H1 (cell line): ENCODE data around the gene QSOX2. TPM values are rescaled to one million over a fixed set of nuclear protein-coding genes. Genes with fewer than 3 reads are reported as not detected.
A peak's percentile ranks its signal among the peaks of the same experiment; 100 is the strongest.

Experiments
- CTCF ChIA-PET: fragments of 300-600 bp; sonication (Branson Sonifier 250); formaldehyde crosslinking; loops from one replicate; lab custom pipeline; 2021; ENCODE audit not compliant: partially characterized antibody; lab: Charles Lee
- POLR2A ChIA-PET: fragments of 300-600 bp; sonication (Branson Sonifier 250); formaldehyde crosslinking; loops from one replicate; lab custom pipeline; 2021; ENCODE audit warnings: inconsistent platforms; ENCODE audit not compliant: partially characterized antibody; lab: Charles Lee
- DNase-seq, 2 experiments: peaks; one replicate each; pipeline versions ENCODE4 v3.0.0 to v3.0.0-alpha.2; 2010 to 2022; ENCODE audit warnings: low spot score in 2 of 2, low read depth in 1 of 2, mixed read lengths in 1 of 2
- FAIRE-seq: peaks from 2 replicates; lab custom pipeline; 2011; peaks lifted over from hg19 to GRCh38; lab: Jason Lieb, UNC
- H2AFZ ChIP-seq: 2 replicates; pipeline ENCODE4 v1.8.1; 2012; ENCODE audit warnings: low read length, inconsistent platforms
- H2AK5ac ChIP-seq: 2 replicates; pipeline ENCODE4 v1.6.1; 2013; ENCODE audit warnings: low read depth, low read length
- H2BK120ac ChIP-seq: replicated peaks from 2 replicates; pipeline ENCODE3; 2013; ENCODE audit warnings: low read depth, low read length, inconsistent platforms
- H2BK12ac ChIP-seq: 2 replicates; pipeline ENCODE4 v1.6.1; 2013; ENCODE audit warnings: low read depth, low read length
- H2BK15ac ChIP-seq: 2 replicates; pipeline ENCODE4 v1.6.1; 2013; ENCODE audit warnings: low read length
- H2BK20ac ChIP-seq: 2 replicates; pipeline ENCODE4 v1.6.1; 2013; ENCODE audit warnings: low read length
- H2BK5ac ChIP-seq: 2 replicates; pipeline ENCODE4 v1.6.1; 2013; ENCODE audit warnings: low read depth, low read length
- H3K14ac ChIP-seq: 2 replicates; pipeline ENCODE4 v1.6.1; 2013; ENCODE audit warnings: inconsistent platforms; ENCODE audit not compliant: insufficient read length
- H3K18ac ChIP-seq: 2 replicates; pipeline ENCODE4 v1.6.1; 2013; ENCODE audit warnings: low read length; ENCODE audit errors: extremely low read depth
- H3K23ac ChIP-seq: 2 replicates; pipeline ENCODE4 v1.6.1; 2013; ENCODE audit warnings: inconsistent platforms; ENCODE audit not compliant: insufficient read length
- H3K23me2 ChIP-seq: 2 replicates; pipeline ENCODE4 v1.6.1; 2013; ENCODE audit warnings: low read depth, low read length
- H3K27ac ChIP-seq: 2 replicates; pipeline ENCODE4 v1.6.1; 2011; ENCODE audit warnings: low read depth, low read length, inconsistent platforms
- H3K27me3 ChIP-seq, 4 experiments: replicated peaks in 1 of 4; 1 replicate in 1 of 4; 2 replicates in 3 of 4; pipeline versions ENCODE4 v1.6.1 to v1.8.1; 2011 to 2013; ENCODE audit warnings: low read length in 3 of 4, mild to moderate bottlenecking in 3 of 4, inconsistent platforms in 2 of 4, mixed read lengths in 2 of 4, moderate library complexity in 1 of 4; ENCODE audit not compliant: control insufficient read depth in 3 of 4, insufficient read depth in 3 of 4; ENCODE audit errors: extremely low read depth in 1 of 4
- H3K36me3 ChIP-seq, 4 experiments: 2 replicates each; pipeline versions ENCODE4 v1.6.1 to v1.8.1; 2011 to 2013; ENCODE audit warnings: mild to moderate bottlenecking in 4 of 4, low read length in 3 of 4, moderate library complexity in 2 of 4, control low read depth in 1 of 4, inconsistent platforms in 1 of 4; ENCODE audit not compliant: insufficient read depth in 4 of 4, control insufficient read depth in 2 of 4
- H3K4ac ChIP-seq: replicated peaks from 2 replicates; pipeline ENCODE3; 2013; ENCODE audit warnings: low read length, low read depth, mixed read lengths, inconsistent platforms; ENCODE audit not compliant: insufficient read length
- H3K4me1 ChIP-seq, 4 experiments: replicated peaks in 1 of 4; 1 replicate in 1 of 4; 2 replicates in 3 of 4; pipeline versions ENCODE4 v1.6.1 to v1.8.1; 2011 to 2013; ENCODE audit warnings: low read length in 3 of 4, inconsistent platforms in 2 of 4, mixed read lengths in 1 of 4; ENCODE audit not compliant: insufficient read depth in 4 of 4, control insufficient read depth in 3 of 4
- H3K4me2 ChIP-seq, 2 experiments: 2 replicates each; pipeline versions ENCODE4 v1.6.1 to v1.8.1; 2011 to 2013; ENCODE audit warnings: low read depth in 2 of 2, low read length in 2 of 2, control low read depth in 1 of 2, inconsistent platforms in 1 of 2, mild to moderate bottlenecking in 1 of 2; ENCODE audit not compliant: insufficient read depth in 1 of 2
- H3K4me3 ChIP-seq, 4 experiments: fragments of 200-600, 300-600 bp in 1 of 4; sonication (generic), shearing (Covaris generic), sonication (Bioruptor Twin) in 1 of 4; 2 replicates each; pipeline versions ENCODE4 v1.5.1 to v1.8.1; 2011 to 2016; ENCODE audit warnings: low read length in 4 of 4, low read depth in 3 of 4, control low read depth in 2 of 4, inconsistent platforms in 2 of 4, mild to moderate bottlenecking in 2 of 4, mixed read lengths in 1 of 4, moderate library complexity in 1 of 4; ENCODE audit not compliant: insufficient read depth in 2 of 4; ENCODE audit errors: extremely low read depth in 1 of 4
- H3K56ac ChIP-seq: replicated peaks from 2 replicates; pipeline ENCODE3; 2013; ENCODE audit warnings: low read depth, mild to moderate bottlenecking, mixed read lengths, low read length, inconsistent platforms; ENCODE audit not compliant: insufficient read length
- H3K79me1 ChIP-seq: 2 replicates; pipeline ENCODE4 v1.6.1; 2013; ENCODE audit warnings: low read depth, low read length, control low read depth
- H3K79me2 ChIP-seq, 2 experiments: 2 replicates each; pipeline versions ENCODE4 v1.6.1 to v1.8.1; 2012 to 2013; ENCODE audit warnings: low read length in 2 of 2, mild to moderate bottlenecking in 2 of 2, inconsistent platforms in 1 of 2; ENCODE audit not compliant: insufficient read depth in 2 of 2, control insufficient read depth in 1 of 2
- H3K9ac ChIP-seq, 4 experiments: replicated peaks in 1 of 4; 1 replicate in 1 of 4; 2 replicates in 3 of 4; pipeline versions ENCODE4 v1.6.1 to v1.8.1; 2011 to 2013; ENCODE audit warnings: low read depth in 3 of 4, low read length in 3 of 4, control low read depth in 2 of 4, mild to moderate bottlenecking in 2 of 4, moderate library complexity in 2 of 4, inconsistent platforms in 1 of 4; ENCODE audit errors: extremely low read depth in 1 of 4
- H3K9me3 ChIP-seq, 2 experiments: 2 replicates each; pipeline versions ENCODE4 v1.6.1 to v1.8.1; 2012 to 2013; ENCODE audit warnings: mild to moderate bottlenecking in 2 of 2, moderate library complexity in 2 of 2, control low read depth in 1 of 2, inconsistent platforms in 1 of 2, low read depth in 1 of 2, low read length in 1 of 2, mixed read lengths in 1 of 2; ENCODE audit not compliant: insufficient read depth in 2 of 2
- H4K20me1 ChIP-seq, 2 experiments: replicated peaks in 1 of 2; 2 replicates each; pipeline versions ENCODE3 to v1.8.1; 2011 to 2013; ENCODE audit warnings: inconsistent platforms in 2 of 2, low read length in 2 of 2, mild to moderate bottlenecking in 1 of 2; ENCODE audit not compliant: insufficient read depth in 2 of 2, control insufficient read depth in 1 of 2
- H4K5ac ChIP-seq: 2 replicates; pipeline ENCODE4 v1.6.1; 2013; ENCODE audit warnings: low read length, low read depth, mixed read lengths, inconsistent platforms; ENCODE audit not compliant: insufficient read length
- H4K8ac ChIP-seq: 2 replicates; pipeline ENCODE4 v1.8.0; 2013; ENCODE audit warnings: mild to moderate bottlenecking, moderate library complexity, low read length, inconsistent platforms; ENCODE audit not compliant: insufficient read depth; ENCODE audit errors: extremely low read depth
- H4K91ac ChIP-seq: replicated peaks from 2 replicates; pipeline ENCODE3; 2013; ENCODE audit warnings: low read length, mixed read lengths, inconsistent platforms; ENCODE audit not compliant: insufficient read length
- SIN3A ChIP-seq, 2 experiments: IDR thresholded peaks in 1 of 2; conservative IDR thresholded peaks in 1 of 2; 2 replicates each; pipeline ENCODE4 v1.6.1; 2011 to 2012; ENCODE audit warnings: low read length in 2 of 2, improper control_type of control experiment in 1 of 2, low read depth in 1 of 2, mild to moderate bottlenecking in 1 of 2
- WGBS, 2 experiments: shearing (Covaris generic) in 1 of 2; methylation state at CpG; one replicate each; pipeline versions ENCODE4 v1.1.6 to v1.1.7; 2013 to 2015; ENCODE audit warnings: low lambda C conversion rate in 2 of 2, mixed read lengths in 2 of 2, inconsistent platforms in 1 of 2, low coverage in 1 of 2, missing lambda C conversion rate in 1 of 2; ENCODE audit not compliant: insufficient replicate concordance in 2 of 2, insufficient coverage in 1 of 2, insufficient read length in 1 of 2; ENCODE audit errors: extremely low coverage in 1 of 2, missing lambda C conversion rate in 1 of 2; 5-methylcytosine and 5-hydroxymethylcytosine counted together
- polyA plus RNA-seq, 7 experiments: library from polyadenylated mRNA; depleted of rRNA in 3 of 7; stranded (reverse) in 5 of 7; unstranded in 2 of 7; fragments of >200 nt in 5 of 7; fragments of 200-250 nt in 2 of 7; gene quantifications; 1 replicate in 5 of 7; 2 replicates in 1 of 7; 4 replicates in 1 of 7; pipeline versions ENCODE4 v1.2.1 to v1.2.3, GENCODE V29; 2011 to 2013; ENCODE audit warnings: missing spikeins in 2 of 7, mixed read lengths in 2 of 7
- total RNA-seq: library from RNA; stranded (reverse); fragmentation: NEBNext Ultra II Directional; extraction: Animal tissue kit (Norgen Biotek cat#: 25700); gene quantifications from 2 replicates; pipeline ENCODE4 v1.2.1, GENCODE V29; 2021

The QSOX2 gene
- total and polyA plus RNA-seq, 2 of the 8 experiments (the other 6 are each of a cell fraction or from before 2014, with no cell fraction given): 18.0 to 28.6 TPM

- Histone ChIP-seq H3K27me3 (no peaks in the 10 kb centered on the region), H3K79me2 (no peaks in the 10 kb centered on the region), H2AK5ac (no peak overlapping the region), H3K4me2 (no peak overlapping the region), H3K4me1 (peaks cover 0 to 21% (median 19%) of the 10 kb centered on the region in 4 experiments; a peak in 6 of 7 replicates), H4K20me1 (no peaks in the 10 kb centered on the region), H3K9me3 (no peaks in the 10 kb centered on the region), H4K5ac (no peak overlapping the region), H4K8ac (peak overlapping the region; percentile 36; the same call in 1 of the 2 replicates), H2BK20ac (no peak overlapping the region), H2BK15ac (no peak overlapping the region; the same call in 1 of the 2 replicates), H2AFZ (no peak overlapping the region), H4K91ac (no peak overlapping the region), H3K27ac (no peak overlapping the region), H3K18ac (peak overlapping the region; percentile 32; the same call in 1 of the 2 replicates), H3K4ac (no peak overlapping the region), H2BK12ac (peak overlapping the region; percentile 33; the same call in 1 of the 2 replicates), H3K4me3 (no peak overlapping the region), H3K23me2 (peaks cover 5% of the 10 kb centered on the region; the same call in 1 of the 2 replicates), H3K56ac (no peak overlapping the region), H3K36me3 (no peaks in the 10 kb centered on the region), H3K23ac (no peak overlapping the region), H2BK5ac (no peak overlapping the region; the same call in 1 of the 2 replicates), H3K14ac (no peak overlapping the region), H3K9ac (no peak overlapping the region), H3K79me1 (no peaks in the 10 kb centered on the region), H2BK120ac (no peak overlapping the region)
- WGBS, 2 experiments: 90% methylated on average over 14 of the region's 14 CpGs; no CpG with 5 or more reads in 1 of the 2 experiments
- ChIA-PET POLR2A (no interaction called here), CTCF (interaction anchor here (3.9 to 7.4 kb wide), 3 partner anchors 11 to 44 kb away, joined by 18 to 62 read pairs (median 47); no protein-coding TSS in a partner anchor)
- FAIRE-seq (no peak), DNase-seq (no peak)
- no peak for TF ChIP-seq SIN3A (conservative IDR thresholded peaks at IDR 0.05 in 1 of 2, IDR thresholded peaks at IDR 0.05 in 1 of 2; ENCODE audit: low read depth in 1 of 2, low read length in 2 of 2)
Observed at GRCh38 chr9:136173648-136174290, 71.8 kb downstream of the QSOX2 start.
